Measurements from ENCODE around the gene MEIS3.
"Not testable (repeated sequence)": the region's sequence is repeated elsewhere in the genome, so short reads cannot be mapped to it uniquely, and the experiment has no call there.

MEIS3 gene

GRCh38 chr19:47414469-47414868 is 4.9 kb downstream of the MEIS3 start:
- DNase-seq: no peak

- no peak for DNase-seq
Observed at GRCh38 chr19:47413941-47414340, 5.4 kb downstream of the MEIS3 start.

- DNase-seq: not testable (repeated sequence)
Observed at GRCh38 chr19:47411696-47412095, 7.6 kb downstream of the MEIS3 start.

DNA sequence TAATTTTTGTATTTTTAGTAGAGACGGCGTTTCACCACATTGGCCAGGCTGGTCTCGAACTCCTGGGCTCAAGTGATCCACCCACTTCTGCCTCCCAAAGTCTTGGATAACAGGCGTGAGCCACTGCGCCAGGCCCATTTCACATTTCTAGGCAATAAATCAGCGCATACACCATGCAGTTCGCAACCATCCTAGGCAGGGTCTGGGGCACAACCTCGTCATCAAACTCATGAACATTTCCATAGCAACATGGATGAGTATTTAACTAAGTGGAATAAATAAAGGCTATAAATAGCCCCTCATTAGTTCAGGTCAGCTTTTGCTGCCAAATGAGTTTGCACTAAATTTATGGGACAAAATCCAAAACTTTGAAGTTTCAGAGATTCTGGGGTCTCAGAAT is 8.2 kb downstream of the MEIS3 start:
- no peak for DNase-seq

DNA sequence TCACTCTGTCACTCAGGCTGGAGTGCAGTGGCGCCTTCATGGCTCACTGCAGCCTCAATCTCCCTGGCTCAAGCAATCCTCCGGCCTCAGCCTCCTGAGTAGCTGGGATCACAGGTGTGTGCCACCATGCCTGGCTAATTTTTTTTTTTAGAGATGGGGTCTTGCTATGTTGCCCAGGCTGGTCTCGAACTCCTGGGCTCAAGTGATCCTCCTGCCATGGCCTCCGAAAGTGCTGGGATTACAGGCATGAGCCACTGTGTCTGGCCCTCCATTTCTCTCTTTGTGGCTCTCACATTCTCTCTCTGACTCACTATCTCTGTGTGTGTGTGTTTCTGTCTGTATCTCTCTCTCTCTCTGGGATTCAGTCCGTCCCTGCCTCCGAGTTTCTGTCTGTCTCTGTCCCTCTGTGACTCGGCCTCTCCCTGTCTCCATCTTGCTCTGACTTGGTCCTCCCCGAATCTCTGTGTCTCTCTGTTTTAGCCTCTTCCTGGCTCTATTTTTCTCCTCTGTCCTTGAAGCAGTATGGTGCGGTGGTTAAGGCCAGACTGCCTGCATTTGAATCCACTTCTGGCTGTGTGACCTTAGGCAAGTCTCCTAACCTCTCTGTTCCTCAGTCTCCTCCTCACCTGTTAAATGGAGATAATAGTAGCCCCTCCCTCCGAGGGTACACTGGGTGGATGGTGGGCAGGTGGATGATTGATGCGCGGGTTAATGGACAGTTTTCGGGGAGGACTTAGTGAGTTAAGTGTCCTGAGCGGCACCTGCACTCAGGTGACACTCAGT is 11.0 kb downstream of the MEIS3 start:
- DNase-seq: no peak

DNA sequence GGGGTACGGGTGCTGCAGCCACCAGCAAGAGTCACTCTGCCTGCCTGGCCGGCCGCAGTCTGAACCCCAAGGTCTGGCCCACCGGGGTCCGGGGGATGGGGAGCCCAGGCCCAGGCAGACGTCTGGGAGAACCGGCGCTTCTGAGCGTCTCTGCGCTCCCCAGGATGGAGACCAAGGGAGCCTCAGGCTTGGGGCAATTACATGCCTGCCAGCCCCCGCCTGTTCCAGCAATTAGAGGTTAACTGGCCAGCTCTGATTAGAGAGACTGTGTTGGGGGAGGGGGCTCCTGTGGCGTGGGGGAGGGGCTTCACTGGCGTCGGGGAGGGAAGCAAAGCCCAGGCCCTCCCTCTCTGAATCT is 11.9 kb downstream of the MEIS3 start:
- no peak for DNase-seq

DNA sequence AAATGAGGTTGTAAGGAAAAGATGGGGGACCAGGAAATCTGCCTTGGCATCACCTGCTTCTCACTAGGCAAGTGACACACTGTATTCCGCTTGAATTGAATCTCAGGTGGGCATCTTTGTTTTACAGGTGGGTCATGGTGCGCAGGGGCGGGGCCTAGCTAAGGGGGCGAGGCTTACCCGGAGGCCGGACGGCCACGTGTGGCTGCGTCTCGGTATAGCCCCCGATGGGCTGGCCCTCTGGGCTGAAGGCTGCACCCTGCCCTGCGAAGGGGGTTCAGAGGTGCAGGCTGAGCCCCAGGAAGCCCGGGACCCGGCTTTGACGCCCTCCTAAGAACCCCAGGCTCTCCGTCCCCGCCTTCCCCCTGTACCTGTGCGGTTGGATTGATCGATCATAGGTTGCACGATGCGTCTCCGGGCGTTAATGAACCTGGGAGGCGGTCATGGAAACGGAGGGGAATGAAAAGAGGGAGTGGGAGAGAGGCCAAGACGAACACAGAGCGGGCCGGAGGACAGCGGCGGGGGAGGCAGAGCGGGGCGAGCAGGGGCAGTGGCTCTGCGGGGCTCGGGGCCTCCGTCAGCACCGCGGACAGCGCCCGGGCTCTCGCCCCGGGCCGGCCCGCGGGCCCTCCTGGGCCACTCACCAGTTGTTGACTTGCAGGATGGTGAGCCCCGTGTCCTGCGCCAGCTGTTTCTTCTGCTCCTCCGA is 12.5 kb downstream of the MEIS3 start:
- DNase-seq: no peak

DNA sequence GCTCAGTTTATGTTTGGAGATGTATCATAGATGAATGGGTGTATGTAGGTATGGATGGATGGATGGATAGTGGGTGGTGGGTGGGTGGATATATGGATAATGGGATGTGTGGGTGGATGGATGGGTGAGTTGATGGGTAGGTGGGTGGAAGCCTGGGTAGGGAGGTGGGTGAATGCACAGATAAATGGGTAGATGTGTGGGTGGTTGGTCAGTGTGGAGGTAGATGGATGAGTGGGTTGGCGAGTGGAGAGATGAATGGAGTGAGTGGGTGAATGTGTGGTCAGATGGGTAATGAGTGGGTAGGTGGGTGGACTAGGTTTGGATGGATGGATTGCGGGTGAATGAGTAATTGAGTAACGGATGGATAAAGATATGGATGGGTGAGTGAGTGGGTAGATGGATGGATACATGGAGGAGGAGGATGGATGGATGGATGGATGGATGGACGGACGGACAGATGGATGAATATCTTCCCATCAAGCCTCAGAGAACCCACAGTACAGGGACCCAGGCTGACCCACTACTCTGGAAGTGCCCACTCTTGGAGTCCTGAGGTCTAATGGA is 13.4 kb downstream of the MEIS3 start:
- DNase-seq: no peak

- no peak for DNase-seq
Observed at GRCh38 chr19:47405197-47405550, 14.2 kb downstream of the MEIS3 start.

- no peak for DNase-seq
Observed at GRCh38 chr19:47404334-47405196, 14.8 kb downstream of the MEIS3 start.

DNA sequence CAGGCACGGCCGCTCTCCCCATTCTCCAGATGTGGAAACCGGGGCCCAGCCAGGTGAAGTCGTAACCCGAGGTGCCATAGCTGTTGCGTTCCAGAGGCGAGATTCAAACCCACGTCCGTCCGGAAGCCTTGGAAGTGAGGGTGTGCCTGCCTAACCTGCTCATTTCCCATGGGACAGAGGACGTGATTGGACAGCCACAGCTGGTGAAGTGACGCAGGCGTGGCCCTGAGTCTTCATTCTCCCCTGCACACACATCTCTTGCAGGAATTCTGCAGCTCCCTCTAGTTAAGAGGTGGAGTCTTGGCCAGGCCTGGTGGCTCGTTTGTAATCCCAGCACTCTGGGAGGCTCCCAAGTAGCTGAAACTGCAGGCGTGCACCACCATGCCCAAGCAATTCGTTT is 16.8 kb downstream of the MEIS3 start:
- no peak for DNase-seq

GRCh38 chr19:47398707-47399597 is 20.4 kb downstream of the MEIS3 start:
- DNase-seq: no peak

DNA sequence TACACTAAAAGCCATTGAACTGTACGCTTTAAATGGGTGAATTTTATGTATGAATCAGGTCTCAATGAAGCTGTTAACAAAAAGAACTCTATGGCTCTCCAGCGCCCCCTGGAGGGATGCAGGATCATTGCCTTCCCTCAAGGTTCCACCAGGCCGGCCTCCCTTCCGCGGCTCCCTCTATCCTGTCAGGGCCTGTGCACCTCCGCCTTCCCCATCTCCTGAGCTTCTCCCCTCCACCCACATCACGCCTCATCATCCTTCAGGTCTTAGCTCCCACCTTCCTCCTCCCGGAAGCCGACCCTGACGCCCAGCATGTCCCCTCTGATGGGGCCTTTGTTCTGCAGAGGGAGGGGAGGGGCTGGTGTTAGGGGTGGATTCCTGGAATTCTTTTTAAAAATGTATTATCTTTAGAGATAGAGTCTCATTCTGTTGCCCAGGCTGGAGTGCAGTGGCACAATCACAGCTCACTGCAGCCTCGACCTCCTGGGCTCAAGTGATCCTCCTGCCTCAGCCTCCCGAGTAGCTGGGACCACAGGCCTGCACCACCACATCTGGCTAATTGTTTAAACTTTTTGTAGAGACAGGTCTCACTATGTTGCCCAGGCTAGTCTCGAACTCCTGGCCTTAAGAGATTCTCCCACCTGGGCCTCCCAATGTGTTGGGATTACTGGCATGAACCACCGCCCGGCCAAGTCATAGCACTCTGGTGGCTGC is 27.7 kb downstream of the MEIS3 start:
- peak; percentile 64 for DNase-seq

DNA sequence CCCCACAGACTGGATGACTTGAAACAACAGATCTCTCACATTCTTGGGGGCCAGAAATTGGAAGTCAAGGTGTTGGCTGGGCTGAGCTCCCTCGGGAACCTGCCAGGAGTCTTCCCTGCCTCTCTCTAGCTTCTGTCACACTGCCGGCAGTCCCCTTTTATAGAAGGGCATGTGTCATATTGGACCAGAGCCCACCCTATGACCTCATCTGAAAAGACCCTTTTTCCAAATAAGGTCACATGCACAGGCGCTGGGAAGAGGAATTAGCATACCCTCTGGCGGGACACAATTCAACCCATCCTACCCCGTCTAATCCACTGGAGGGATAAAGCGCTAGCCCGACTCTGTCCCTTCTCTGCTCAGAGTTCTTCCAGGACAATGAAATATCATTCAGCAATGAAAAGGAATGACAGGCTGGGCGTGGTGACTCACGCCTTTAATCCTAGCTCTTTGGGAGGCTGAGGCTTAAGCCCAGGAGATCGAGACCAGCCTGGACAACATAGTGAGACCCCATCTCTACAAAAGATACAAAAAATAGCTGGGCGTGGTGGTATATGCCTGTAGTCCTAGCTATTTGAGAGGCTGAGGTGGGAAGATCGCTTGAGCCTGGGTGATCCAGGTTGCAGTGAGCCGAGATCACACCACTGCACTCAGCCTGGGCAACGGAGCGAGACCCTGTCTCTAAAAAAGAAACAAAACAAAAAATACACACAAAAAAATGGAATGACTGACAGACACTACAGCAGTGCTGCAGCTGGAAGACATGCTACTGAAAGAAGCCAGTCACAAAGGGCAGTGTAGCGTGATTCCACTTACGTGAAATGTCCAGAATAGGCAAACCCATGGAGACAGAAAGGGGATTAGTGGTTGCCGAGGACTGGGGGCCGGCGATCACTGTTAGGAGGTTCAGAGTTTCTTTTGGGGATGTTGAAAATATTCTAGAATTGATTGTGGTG is 28.5 kb downstream of the MEIS3 start:
- no peak for DNase-seq

GRCh38 chr19:47389150-47389556 is 30.2 kb downstream of the MEIS3 start:
- no peak for DNase-seq

- DNase-seq: not testable (repeated sequence)
Observed at GRCh38 chr19:47388721-47389120, 30.6 kb downstream of the MEIS3 start.

GRCh38 chr19:47387623-47388022 is 31.7 kb downstream of the MEIS3 start:
- not testable (repeated sequence) for DNase-seq

- DNase-seq: not testable (repeated sequence)
Observed at GRCh38 chr19:47386582-47386981, 32.7 kb downstream of the MEIS3 start.

- not testable (repeated sequence) for DNase-seq
Observed at GRCh38 chr19:47384533-47384932, 34.8 kb downstream of the MEIS3 start.

- not testable (repeated sequence) for DNase-seq
Observed at GRCh38 chr19:47383890-47384289, 35.4 kb downstream of the MEIS3 start.

All from effector CD8-positive, alpha-beta T cell (primary cell).